Inflammatory macrophage treated with lipopolysaccharide for 4 hours (primary cell): ENCODE results near the gene PLEKHA5.
"Not testable (repeated sequence)": the region's sequence is repeated elsewhere in the genome, so short reads cannot be mapped to it uniquely, and the experiment has no call there.

ENCODE experiments used
- DNase-seq: peaks from one replicate; pipeline ENCODE4 v3.0.0-alpha.2; 2020

PLEKHA5 gene

GRCh38 chr12:19351346-19351745, 221.8 kb downstream of the PLEKHA5 start:
- no peak for DNase-seq

- no peak for DNase-seq
Observed at GRCh38 chr12:19369691-19370148, 240.2 kb downstream of the PLEKHA5 start.

- DNase-seq, result no peak
Observed at GRCh38 chr12:19373586-19373985, 244.1 kb downstream of the PLEKHA5 start.

- DNase-seq, result no peak
Observed at GRCh38 chr12:19375888-19376287, 246.4 kb downstream of the PLEKHA5 start.

GRCh38 chr12:19376691-19377090, 247.2 kb downstream of the PLEKHA5 start:
- DNase-seq, result no peak

- DNase-seq, result no peak
Observed at GRCh38 chr12:19382111-19382526, 252.6 kb downstream of the PLEKHA5 start.

GRCh38 chr12:19382563-19382962, 253.0 kb downstream of the PLEKHA5 start:
- DNase-seq, result no peak

GRCh38 chr12:19387161-19387560, 257.6 kb downstream of the PLEKHA5 start:
- no peak for DNase-seq

GRCh38 chr12:19388131-19388549, 258.6 kb downstream of the PLEKHA5 start:
- no peak for DNase-seq

- no peak for DNase-seq
Observed at GRCh38 chr12:19390051-19390598, 260.6 kb downstream of the PLEKHA5 start.

GRCh38 chr12:19392644-19393043, 263.1 kb downstream of the PLEKHA5 start:
- DNase-seq, result not testable (repeated sequence)

GRCh38 chr12:19394385-19394784, 264.9 kb downstream of the PLEKHA5 start:
- no peak for DNase-seq

- no peak for DNase-seq
Observed at GRCh38 chr12:19397534-19397933, 268.0 kb downstream of the PLEKHA5 start.

GRCh38 chr12:19398376-19399363, 269.1 kb downstream of the PLEKHA5 start:
- no peak for DNase-seq

GRCh38 chr12:19400649-19401285, 271.2 kb downstream of the PLEKHA5 start:
- DNase-seq, result not testable (repeated sequence)

- no peak for DNase-seq
Observed at GRCh38 chr12:19402211-19402610, 272.7 kb downstream of the PLEKHA5 start.

GRCh38 chr12:19402743-19403431, 273.4 kb downstream of the PLEKHA5 start:
- no peak for DNase-seq

GRCh38 chr12:19404242-19404880, 274.8 kb downstream of the PLEKHA5 start:
- no peak for DNase-seq

GRCh38 chr12:19409376-19409775, 279.8 kb downstream of the PLEKHA5 start:
- DNase-seq, result no peak

GRCh38 chr12:19410211-19410610, 280.7 kb downstream of the PLEKHA5 start:
- DNase-seq, result no peak

- DNase-seq, result no peak
Observed at GRCh38 chr12:19410629-19411185, 281.2 kb downstream of the PLEKHA5 start.
